KOPT-K1 (cell line): ENCODE data around the gene TADA2B.

Source experiments
- H3K27ac ChIP-seq: fragments of 200-600 bp; sonication (generic); 2 replicates; pipeline ENCODE4 v1.5.1; 2016; ENCODE audit warnings: antibody characterized with exemption, mild to moderate bottlenecking, low read depth, low read length; ENCODE audit not compliant: poor library complexity, severe bottlenecking
- H3K36me3 ChIP-seq: fragments of 200-600 bp; sonication (generic); 2 replicates; pipeline ENCODE4 v1.5.1; 2017; ENCODE audit warnings: antibody characterized with exemption, mild to moderate bottlenecking, low read length, moderate library complexity; ENCODE audit not compliant: insufficient read depth
- H3K9me3 ChIP-seq: fragments of 200-600 bp; sonication (generic); 2 replicates; pipeline ENCODE4 v1.5.1; 2017; ENCODE audit warnings: antibody characterized with exemption, low read length, mild to moderate bottlenecking; ENCODE audit not compliant: insufficient read depth, poor library complexity, severe bottlenecking

Gene TADA2B

DNA sequence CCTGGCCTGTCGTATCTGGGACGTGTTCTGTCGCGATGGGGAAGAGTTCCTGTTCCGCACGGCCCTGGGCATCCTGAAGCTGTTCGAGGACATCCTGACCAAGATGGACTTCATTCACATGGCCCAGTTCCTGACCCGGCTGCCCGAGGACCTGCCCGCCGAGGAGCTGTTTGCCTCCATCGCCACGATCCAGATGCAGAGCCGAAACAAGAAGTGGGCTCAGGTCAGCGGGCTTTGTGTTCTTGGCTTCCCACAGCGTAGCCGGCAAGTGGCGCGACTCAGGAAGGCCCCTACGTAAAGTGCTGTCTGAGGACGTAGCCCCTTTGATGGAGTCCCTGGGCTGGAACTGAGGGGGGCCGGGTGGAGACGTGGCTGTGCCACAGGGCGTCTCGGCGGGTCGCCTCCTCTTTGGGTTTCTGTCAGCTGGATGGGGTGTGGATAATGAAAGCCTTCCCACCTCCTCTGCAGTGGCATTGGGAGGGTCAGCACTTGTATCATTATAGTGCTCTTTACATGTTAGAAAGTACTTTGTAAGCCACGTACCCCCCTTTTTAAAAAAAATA lies 18.1 kb upstream of the TADA2B start:
- no peak overlapping the region for H3K27ac ChIP-seq
- H3K36me3 ChIP-seq = peaks cover 98% of the 10 kb centered on the region
- H3K9me3 ChIP-seq = no peaks in the 10 kb centered on the region

DNA sequence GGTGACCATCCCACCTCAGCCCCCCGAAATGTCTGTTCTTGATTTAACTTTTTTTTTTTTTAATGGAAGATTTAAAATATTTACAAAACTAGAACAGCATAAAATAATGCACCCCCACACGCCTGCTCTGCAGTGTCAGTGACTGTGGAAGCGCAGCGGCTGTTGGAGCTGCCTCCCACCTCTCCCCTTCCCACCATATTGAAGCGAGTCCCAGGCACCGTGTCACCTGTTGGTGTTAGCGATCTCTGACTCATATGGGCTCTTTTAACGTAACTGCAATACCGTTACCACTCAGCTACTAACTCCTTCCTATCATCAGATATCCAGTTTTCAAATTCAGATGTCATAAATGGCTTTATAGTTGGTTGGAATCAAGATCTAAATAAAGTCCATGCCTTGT lies 17.1 kb upstream of the TADA2B start:
- peaks cover 98% of the 10 kb centered on the region for H3K36me3 ChIP-seq
- H3K27ac ChIP-seq = no peak overlapping the region
- no peaks in the 10 kb centered on the region for H3K9me3 ChIP-seq

DNA sequence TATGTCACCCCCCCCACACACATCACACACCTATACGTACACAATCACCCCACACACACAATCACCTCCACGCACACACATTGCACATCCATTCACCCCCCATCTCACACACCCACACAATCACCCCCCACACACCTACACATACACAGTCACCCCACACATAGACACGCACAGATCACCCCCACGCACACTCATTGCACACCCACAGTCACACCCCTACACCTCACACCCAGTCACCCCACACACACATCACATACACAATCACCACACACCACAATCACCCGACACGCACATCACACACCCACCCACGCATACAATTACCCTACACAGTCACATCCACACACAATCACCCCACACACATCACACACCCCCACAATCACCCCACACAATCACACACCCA lies 15.9 kb upstream of the TADA2B start:
- Histone ChIP-seq H3K27ac (no peak overlapping the region), H3K36me3 (peaks cover 98% of the 10 kb centered on the region), H3K9me3 (no peaks in the 10 kb centered on the region)

DNA sequence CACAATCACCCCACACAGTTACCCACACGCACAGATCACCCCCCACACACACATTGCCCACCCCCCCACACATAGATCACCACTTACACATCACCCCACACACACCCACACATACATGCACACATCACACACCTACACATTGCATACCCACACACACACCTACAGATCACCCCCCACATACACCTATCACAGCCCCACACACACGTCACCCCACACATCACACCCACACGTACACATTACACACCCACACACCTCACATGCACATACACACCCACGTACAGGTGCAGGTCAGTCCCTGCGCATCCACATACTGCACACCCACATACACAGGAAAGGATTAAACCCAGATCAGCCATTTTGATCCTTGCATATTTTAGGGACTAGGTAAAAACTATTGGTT lies 15.3 kb upstream of the TADA2B start:
- no peak overlapping the region for H3K27ac ChIP-seq
- no peaks in the 10 kb centered on the region for H3K9me3 ChIP-seq
- peaks cover 99% of the 10 kb centered on the region for H3K36me3 ChIP-seq

DNA sequence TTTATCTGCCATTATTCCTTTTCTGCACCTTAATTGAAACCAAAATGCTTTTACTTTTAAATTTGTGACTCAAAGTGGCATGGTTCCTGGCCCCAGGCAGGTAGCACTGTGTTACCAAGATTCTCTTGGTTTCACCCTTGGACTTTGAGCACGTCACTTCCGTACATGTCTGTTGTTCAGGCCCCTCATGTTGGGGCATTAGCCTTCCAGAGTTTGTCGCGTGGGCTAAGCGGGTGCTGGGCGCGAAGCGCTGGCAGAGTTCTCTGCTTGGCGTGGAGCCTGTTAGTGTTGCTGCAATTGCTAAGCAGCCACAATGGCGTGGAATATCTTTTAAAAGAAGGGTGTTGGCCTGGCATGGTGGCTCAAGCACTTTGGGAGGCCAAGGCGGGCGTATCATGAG lies 14.0 kb upstream of the TADA2B start:
- Histone ChIP-seq H3K36me3 (peaks cover 90% of the 10 kb centered on the region), H3K27ac (no peak overlapping the region)

DNA sequence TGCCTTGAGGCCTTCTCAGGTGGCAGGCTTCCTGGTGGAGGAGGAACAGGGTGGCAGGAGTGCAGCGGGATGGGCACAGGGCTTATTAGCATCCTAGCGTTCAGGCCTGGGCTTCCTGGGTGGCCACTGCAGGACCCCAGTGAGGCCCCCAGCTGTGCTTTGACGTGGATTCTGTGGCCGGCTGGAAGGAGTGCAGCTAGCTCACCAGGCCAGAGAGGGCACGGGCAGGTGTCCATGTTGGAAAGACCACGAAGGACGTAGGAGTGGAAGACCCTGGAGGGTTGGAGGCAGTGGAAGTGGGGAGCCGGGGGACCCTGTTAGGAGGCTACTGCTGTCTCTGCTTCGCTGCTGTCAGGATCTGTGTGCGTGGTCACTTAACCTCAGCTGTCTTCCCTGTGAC lies 13.3 kb upstream of the TADA2B start:
- H3K36me3 ChIP-seq = peaks cover 83% of the 10 kb centered on the region
- H3K27ac ChIP-seq = no peak overlapping the region
- H3K9me3 ChIP-seq = no peaks in the 10 kb centered on the region

More for the DNA sequence above, 14.0 kb upstream of the TADA2B start:
- H3K9me3 ChIP-seq = no peaks in the 10 kb centered on the region

DNA sequence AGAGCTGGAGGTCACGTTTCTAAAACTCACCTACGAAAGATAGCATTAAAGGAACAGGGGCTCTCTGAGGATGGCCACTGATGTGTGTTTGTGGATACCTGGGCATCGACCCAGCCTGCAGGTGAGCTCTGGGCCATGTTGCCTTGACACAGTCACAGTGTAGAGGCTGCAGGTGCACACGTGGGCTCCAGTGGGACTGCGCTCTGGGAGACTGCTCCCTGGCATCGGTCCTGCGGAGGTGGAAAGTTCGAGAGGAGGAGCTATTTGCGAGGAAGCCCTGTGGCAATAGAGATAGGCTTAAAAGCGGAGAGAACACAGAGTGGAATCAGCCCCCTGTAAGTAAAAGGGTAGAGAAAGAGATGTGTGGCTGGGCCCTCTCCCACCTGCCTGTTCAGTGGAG lies 12.3 kb upstream of the TADA2B start:
- Histone ChIP-seq H3K27ac (no peak overlapping the region), H3K9me3 (no peaks in the 10 kb centered on the region), H3K36me3 (peaks cover 73% of the 10 kb centered on the region)

DNA sequence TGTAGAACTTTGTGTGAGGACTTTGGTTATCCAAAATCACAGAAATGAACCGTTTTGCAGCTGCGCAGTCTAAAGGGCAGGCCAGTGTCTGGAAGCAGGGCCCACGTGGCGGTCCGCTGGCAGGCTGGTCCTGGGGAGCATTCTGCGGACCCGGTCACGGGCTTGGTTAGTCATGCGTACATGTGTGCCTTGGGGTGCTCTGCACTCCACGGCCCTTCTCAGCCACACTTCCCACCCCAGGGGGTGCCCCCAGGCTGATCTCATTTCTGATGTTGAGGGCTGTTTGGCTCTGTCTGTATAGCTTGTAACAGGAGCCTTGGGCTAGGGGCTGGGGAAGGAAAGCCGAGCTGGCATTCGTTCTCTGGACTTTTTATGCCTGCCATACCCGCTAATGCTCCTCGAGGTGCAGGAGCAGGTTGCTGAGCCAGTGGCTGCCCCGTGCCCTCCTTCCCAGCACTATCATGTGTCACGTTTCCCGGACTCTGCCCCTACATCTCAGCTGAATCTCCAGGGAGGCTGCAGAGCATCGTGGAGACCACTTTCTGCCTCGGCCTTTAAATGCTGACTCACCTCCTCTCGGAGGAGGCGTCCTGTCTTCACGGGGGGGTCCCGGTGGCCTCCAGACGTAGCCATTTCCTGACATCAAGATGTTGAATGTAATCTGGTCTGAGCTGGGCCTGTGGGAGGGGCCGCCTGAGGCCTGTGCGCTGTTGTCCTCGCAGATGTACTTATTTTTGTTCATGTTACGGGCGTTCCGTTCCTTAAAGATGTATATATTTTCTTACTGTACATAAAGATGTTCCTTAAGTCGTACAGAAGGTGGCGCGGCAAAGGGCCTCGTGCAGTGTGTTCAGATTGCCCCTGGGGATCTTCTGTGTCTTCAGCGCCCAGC lies 11.4 kb upstream of the TADA2B start:
- H3K36me3 ChIP-seq = peaks cover 64% of the 10 kb centered on the region
- H3K27ac ChIP-seq = no peak overlapping the region
- H3K9me3 ChIP-seq = no peaks in the 10 kb centered on the region

DNA sequence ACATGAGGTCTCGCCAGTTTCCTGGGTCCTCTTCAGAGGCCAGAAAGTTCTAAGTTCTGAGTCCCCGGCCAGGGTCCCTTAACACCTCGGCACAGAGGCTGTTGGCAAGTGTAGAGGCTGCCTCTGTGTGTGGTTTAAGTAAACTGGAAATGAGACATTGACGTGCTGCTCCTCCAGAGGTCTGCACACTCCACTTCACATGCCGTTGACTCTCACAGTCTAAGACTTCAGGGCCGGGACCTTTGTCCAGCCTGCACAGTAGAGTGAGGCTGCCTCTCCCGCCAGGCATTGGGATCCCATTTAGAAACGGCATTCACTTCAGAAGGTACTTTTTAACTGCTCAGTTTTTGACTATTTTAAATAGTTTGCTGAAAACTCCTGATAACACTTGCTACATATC lies 10.6 kb upstream of the TADA2B start:
- peaks cover 56% of the 10 kb centered on the region for H3K36me3 ChIP-seq

DNA sequence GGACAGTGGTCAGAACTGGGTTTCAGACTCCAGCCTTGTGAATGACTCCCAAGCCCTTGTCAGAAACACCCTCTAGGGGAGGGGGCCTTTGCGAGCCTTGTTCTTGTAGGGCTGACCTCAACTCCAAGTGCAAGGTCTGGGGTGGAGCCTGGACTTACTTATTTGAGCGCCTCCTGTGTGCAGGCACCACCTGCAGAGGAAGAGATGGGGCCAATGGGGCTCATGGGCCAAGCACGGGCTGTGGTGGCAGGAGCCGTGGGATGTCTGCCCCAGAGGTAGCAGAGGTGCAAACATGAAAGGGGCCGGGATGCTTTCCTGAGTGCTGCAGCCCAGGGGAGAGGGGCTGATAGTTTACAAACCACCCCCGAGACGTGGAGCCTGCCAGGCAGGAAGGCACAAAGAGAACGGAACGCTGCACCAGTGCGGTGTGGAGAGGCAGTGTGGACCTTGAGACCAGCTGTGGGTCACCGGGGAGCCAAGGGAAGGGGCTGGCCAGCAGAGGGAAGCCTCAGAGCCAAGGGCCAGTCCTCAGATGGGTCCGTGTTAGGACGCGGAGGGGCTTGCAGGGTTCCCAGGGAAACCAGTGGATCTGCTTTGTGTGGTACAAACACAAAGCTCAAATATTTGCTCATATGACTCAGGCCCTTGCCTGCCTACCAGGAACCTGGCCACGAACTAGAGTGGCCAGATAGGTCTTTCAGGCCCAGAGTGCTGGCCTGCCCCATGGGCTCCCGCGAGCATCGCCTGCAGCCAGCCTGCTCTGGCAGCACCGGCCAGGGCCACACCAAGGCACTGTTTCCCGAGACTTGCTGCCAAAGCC lies 8.7 kb upstream of the TADA2B start:
- no peaks in the 10 kb centered on the region for H3K9me3 ChIP-seq
- no peak overlapping the region for H3K27ac ChIP-seq
- peaks cover 37% of the 10 kb centered on the region for H3K36me3 ChIP-seq

More for the DNA sequence above, 10.6 kb upstream of the TADA2B start:
- Histone ChIP-seq H3K9me3 (no peaks in the 10 kb centered on the region), H3K27ac (no peak overlapping the region)

DNA sequence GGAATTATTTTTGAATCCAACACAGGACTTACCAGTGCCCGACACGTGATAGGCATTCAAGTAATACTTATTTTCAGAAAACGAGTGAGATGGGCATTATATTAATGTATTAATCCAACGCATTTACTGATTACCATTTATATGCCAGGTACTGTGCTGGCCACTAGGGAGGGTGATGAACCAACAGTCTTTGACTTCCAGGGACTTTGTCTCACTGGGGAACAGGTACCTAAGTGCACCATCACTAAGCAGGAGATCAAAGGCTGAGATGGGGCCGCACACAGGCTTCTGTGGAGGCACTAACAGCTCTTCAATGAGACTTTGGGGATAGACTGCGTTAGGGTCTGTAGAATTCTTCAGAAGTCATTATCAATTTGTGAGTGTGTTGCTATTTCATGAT lies 5.7 kb upstream of the TADA2B start:
- Histone ChIP-seq H3K36me3 (peaks cover 8% of the 10 kb centered on the region), H3K27ac (no peak overlapping the region), H3K9me3 (no peaks in the 10 kb centered on the region)

DNA sequence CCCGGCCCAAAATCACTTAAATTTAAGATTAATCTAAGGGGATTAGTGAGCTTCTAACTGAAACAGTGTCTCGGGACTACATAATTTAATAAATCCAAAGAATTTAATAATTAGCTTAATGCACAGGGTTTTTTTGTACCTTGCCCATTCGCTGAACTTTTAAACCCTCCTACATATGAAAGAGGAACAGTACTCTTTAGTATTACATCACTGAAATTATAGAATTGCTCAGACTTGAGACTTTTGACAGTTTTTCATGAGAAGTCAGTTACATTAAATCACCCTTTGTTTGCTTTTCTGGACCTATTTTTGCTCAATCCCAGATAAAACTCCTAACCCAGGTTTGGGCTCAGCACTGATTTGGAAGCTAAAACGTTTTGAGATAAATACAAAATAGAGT lies 2.4 kb upstream of the TADA2B start:
- Histone ChIP-seq H3K36me3 (0 out of 2 replicates have a peak, but pooled peaks cover 3% of the 10 kb centered on the region), H3K27ac (no peak overlapping the region), H3K9me3 (no peaks in the 10 kb centered on the region)

DNA sequence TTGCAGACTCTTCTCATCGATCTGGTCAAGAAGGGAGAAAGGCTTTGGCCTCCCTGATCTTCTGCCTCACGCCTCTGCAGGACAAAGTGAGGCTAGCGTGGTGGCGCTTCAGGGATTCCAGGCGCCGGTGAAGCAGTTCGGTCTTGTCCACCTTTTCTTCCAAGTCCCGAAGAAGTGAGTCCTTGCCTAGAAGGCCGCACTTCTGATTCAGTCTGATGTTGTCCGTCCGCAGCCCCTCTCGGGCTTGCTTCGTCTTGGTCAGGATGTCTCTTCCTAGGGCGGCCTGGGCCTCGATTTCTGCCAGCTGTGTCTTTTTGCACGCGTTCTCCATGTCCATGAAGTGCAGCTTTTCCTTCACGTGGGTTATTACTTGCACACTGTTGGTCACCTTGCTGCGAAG lies 1.9 kb upstream of the TADA2B start:
- 0 out of 2 replicates have a peak, but pooled peaks cover 5% of the 10 kb centered on the region for H3K36me3 ChIP-seq
- H3K27ac ChIP-seq = no peak overlapping the region
- no peaks in the 10 kb centered on the region for H3K9me3 ChIP-seq

DNA sequence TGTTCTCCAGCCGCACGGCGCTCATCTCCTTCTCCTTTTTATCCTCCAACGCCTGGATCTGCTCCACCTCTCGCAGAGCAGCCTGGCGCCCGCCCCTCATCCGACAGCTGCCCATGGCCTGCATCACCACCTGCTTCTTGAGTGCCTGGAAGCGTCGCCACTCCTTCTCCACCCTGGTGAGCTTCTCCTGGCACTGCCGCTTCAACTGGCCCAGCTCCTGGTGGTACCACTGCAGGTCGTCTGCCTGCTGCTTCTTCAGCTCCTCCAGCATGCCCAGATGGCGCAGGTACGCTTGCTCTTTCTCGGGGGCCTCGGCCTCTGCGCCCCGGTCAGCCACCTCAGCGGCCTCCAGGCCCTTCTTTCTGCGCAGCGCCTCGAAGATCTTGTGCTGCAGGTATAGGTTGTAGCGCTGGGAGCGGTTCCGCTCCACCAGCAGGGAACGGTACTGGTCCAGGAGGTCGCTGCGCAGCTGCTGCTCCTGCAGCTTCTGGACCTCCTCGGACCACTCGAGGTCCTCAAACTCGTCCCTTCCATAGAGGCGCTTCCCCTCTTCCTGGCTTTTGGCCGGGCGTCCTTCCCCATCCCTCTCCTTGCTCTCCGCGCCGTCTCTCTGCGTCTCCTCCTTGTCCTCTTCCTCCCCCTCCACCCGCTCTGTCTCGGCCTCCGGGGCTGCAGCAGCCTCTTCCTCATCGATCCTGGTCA lies 1.2 kb upstream of the TADA2B start:
- no peaks in the 10 kb centered on the region for H3K9me3 ChIP-seq
- H3K36me3 ChIP-seq = 0 out of 2 replicates have a peak, but pooled peaks cover 5% of the 10 kb centered on the region
- H3K27ac ChIP-seq = no peak overlapping the region
